Activated CD4-positive, alpha-beta memory T cell treated with anti-CD3 and anti-CD28 coated beads for 36 hours (primary cell): ENCODE data around the gene JAK1. TPM values are rescaled to one million over a fixed set of nuclear protein-coding genes. Genes with fewer than 3 reads are reported as not detected.

Source experiments
- CTCF ChIA-PET: fragments of 350-600 bp; sonication (Branson Sonifier 250); formaldehyde crosslinking; loops from one replicate; lab custom pipeline; 2021; ENCODE audit warnings: antibody characterized with exemption, inconsistent platforms; lab: Charles Lee
- POLR2A ChIA-PET: fragments of 350-600 bp; sonication (Branson Sonifier 250); formaldehyde crosslinking; loops from one replicate; lab custom pipeline; 2021; ENCODE audit warnings: antibody characterized with exemption; lab: Charles Lee
- DNase-seq: peaks from one replicate; pipeline ENCODE4 v3.0.0-alpha.2; 2020
- H3K27ac Mint-ChIP-seq: one replicate; pipeline ENCODE4 v1.8.0; 2021; ENCODE audit warnings: mixed read lengths
- H3K27me3 Mint-ChIP-seq: one replicate; pipeline ENCODE4 v1.8.0; 2021; ENCODE audit warnings: mixed read lengths
- H3K36me3 Mint-ChIP-seq: one replicate; pipeline ENCODE4 v1.8.0; 2021; ENCODE audit warnings: mixed read lengths
- H3K4me1 Mint-ChIP-seq: one replicate; pipeline ENCODE4 v1.8.0; 2021; ENCODE audit warnings: low read depth, mixed read lengths
- H3K4me3 Mint-ChIP-seq: one replicate; pipeline ENCODE4 v1.8.0; 2021; ENCODE audit warnings: mild to moderate bottlenecking, mixed read lengths
- H3K9me3 Mint-ChIP-seq: one replicate; pipeline ENCODE4 v1.8.0; 2021; ENCODE audit warnings: mixed read lengths
- intact Hi-C: fragments of 100-400 bp; cut with micrococcal nuclease; formaldehyde crosslinking; loops from one replicate; pipeline ENCODE4 v1.15.1; 2023
- total RNA-seq, 2 experiments: library from RNA; stranded (reverse); gene quantifications; one replicate each; pipeline ENCODE4 v1.2.3, GENCODE V29; 2021

Gene JAK1
- total RNA-seq, 2 experiments from 2014 or later, result 115 to 128 TPM

DNA sequence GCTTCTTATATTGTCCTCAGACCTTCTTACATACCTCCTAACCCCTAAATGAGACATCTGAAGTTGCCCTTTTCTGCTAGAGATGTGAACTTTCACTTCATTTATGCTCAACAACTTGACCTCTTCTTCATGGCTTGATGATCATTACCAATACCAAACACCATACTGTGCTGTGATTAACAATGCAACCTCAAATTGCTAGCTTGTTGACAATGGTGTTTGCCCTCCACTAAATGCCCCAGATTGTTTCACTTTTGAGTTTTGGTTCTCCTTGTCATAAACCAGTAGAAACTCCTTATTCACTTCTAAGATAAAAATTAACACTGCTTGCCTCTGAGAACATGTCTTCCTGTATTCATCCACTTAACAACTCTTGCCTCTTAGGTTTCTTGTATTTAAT lies 5.6 kb downstream of the JAK1 start:
- intact Hi-C loops, result loop anchor here (10.0 kb wide), 1 partner anchor 216 kb away; the partner anchor contains the start of gene RAVER2
- no peak for DNase-seq
- ChIA-PET CTCF (interaction anchor here (0.6 to 1.8 kb wide), 5 partner anchors 11 to 84 kb away, joined by 3 to 7 read pairs (median 3); no protein-coding TSS in a partner anchor), POLR2A (interaction anchor here (1.0 to 4.0 kb wide), 7 partner anchors 12 to 65 kb away, joined by 3 to 35 read pairs (median 8); no protein-coding TSS in a partner anchor)
- no peaks in the 10 kb centered on the region for H3K27me3 Mint-ChIP-seq
- H3K36me3 Mint-ChIP-seq, result peaks cover 3% of the 10 kb centered on the region
- H3K27ac Mint-ChIP-seq, result peak overlapping the region; percentile 72
- no peaks in the 10 kb centered on the region for H3K9me3 Mint-ChIP-seq
- H3K4me3 Mint-ChIP-seq, result no peak overlapping the region
- H3K4me1 Mint-ChIP-seq, result peaks cover 71% of the 10 kb centered on the region

DNA sequence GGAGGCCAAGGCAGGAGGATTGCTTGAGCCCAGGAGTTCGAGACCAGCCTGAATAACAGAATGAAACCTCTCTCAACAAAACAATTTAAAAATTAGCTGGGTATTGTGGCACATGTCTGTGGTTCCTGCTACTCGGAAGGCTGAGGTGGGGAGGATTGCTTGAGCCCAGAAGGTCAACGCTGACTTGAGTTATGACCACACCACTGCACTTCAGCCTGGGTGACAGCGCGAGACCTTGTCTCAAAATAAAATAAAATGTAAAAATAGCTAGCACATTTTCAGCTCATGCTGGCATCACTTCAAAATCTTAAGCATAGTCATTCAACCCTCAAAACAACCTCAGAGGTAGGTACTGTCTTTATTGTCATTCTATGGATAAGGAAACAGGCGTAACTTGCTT lies 6.4 kb downstream of the JAK1 start:
- ChIA-PET POLR2A (interaction anchor here (1.0 to 4.0 kb wide), 6 partner anchors 11 to 62 kb away, joined by 3 to 35 read pairs (median 7); no protein-coding TSS in a partner anchor), CTCF (interaction anchor here (1.0 to 1.8 kb wide), 3 partner anchors 11 to 42 kb away, joined by 3 to 7 read pairs (median 3); no protein-coding TSS in a partner anchor)
- H3K27ac Mint-ChIP-seq, result peak overlapping the region; percentile 72
- no peaks in the 10 kb centered on the region for H3K27me3 Mint-ChIP-seq
- peaks cover 70% of the 10 kb centered on the region for H3K4me1 Mint-ChIP-seq
- H3K9me3 Mint-ChIP-seq, result no peaks in the 10 kb centered on the region
- intact Hi-C loops, result loop anchor here (10.0 kb wide), 1 partner anchor 215 kb away; the partner anchor contains the start of gene RAVER2
- H3K4me3 Mint-ChIP-seq, result no peak overlapping the region
- no peak for DNase-seq
- H3K36me3 Mint-ChIP-seq, result peaks cover 3% of the 10 kb centered on the region

DNA sequence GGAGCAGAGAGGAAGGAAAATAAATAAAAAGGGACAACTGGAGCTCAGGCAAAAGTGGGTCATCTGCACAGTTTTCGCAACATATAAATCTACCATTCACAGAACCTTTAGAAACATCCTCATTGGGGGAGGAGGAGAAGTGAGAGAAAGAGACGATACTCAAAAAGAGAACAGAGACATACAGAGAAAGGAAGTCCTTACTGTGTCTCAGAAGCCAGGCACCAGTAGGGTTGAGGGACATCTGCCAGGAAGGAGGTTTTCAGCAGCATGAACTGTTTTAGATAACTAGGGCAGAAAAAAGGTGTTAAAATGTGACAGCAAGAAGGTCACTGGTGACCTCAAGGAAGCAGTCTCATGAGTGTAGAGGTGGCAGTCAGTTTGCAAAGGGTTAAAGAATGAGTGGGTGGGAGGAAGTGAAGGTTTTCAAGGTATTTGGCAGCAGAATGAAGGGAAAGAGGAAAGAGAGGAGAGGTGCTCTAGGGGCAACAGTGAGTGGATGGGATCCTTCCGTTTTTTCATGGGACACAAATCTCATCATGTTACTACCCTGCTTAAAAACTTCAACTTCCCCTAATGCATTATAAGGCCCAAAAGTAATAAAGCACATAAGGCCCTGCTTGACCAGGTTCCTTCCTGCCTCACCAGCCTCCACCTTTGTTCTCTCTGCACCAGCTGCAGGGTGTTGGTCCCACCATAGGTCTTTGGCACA lies 9.5 kb downstream of the JAK1 start:
- DNase-seq, result peak; percentile 76
- Mint-ChIP-seq H3K4me1 (peaks cover 59% of the 10 kb centered on the region), H3K36me3 (no peaks in the 10 kb centered on the region), H3K27ac (no peak overlapping the region), H3K9me3 (no peaks in the 10 kb centered on the region), H3K27me3 (no peaks in the 10 kb centered on the region), H3K4me3 (no peak overlapping the region)
- CTCF ChIA-PET, result interaction anchor here (0.6 to 1.7 kb wide), 2 partner anchors 10 to 66 kb away, joined by 3 to 4 read pairs; no protein-coding TSS in a partner anchor
- POLR2A ChIA-PET, result interaction anchor here (1.0 to 1.4 kb wide), 4 partner anchors 9 to 79 kb away, joined by 3 to 7 read pairs (median 5); partner anchors contain the start of gene JAK1
- intact Hi-C loops, result loop anchor here (1.0 to 2.0 kb wide), 6 partner anchors 7 to 80 kb away; no protein-coding TSS in a partner anchor

DNA sequence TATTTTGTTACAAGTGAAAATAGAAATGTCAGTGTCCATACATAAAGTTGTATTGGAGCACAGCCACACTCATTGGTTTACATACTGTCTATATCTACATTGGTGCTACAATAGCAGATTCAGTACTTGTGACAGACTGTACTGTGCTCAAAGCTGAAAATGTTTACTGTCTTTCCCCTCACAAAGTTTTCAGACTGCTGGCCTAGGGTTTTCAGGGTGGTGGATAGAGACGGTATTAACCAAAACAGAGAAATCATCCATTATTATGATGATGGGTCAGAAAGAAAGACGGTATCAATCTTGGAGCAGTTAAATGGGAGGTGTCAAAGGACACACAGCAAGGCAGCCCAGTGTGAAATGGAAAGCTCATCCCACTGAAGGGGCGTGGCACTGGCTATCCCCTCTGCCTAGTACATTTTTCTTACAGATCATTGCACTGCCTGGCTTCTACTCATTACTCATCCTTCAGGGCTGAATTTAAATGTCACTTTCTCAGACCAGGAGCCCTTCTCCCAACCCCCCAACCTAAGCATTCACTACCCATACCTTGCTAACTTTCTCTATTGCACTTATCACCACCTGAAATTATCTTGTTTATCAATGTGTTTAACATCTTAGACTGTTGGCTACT lies 10.2 kb downstream of the JAK1 start:
- H3K4me3 Mint-ChIP-seq, result no peak overlapping the region
- no peak overlapping the region for H3K27ac Mint-ChIP-seq
- no peaks in the 10 kb centered on the region for H3K27me3 Mint-ChIP-seq
- no peaks in the 10 kb centered on the region for H3K9me3 Mint-ChIP-seq
- ChIA-PET POLR2A (interaction anchor here (1.0 to 1.4 kb wide), 3 partner anchors 10 to 44 kb away, joined by 3 to 7 read pairs (median 6); partner anchors contain the start of gene JAK1), CTCF (interaction anchor here (0.6 to 1.7 kb wide), 2 partner anchors 9 to 65 kb away, joined by 3 to 4 read pairs; no protein-coding TSS in a partner anchor)
- H3K36me3 Mint-ChIP-seq, result no peaks in the 10 kb centered on the region
- peaks cover 56% of the 10 kb centered on the region for H3K4me1 Mint-ChIP-seq
- intact Hi-C loops, result loop anchor here (1.0 to 2.0 kb wide), 5 partner anchors 8 to 79 kb away; no protein-coding TSS in a partner anchor
- DNase-seq, result peak; percentile 54

DNA sequence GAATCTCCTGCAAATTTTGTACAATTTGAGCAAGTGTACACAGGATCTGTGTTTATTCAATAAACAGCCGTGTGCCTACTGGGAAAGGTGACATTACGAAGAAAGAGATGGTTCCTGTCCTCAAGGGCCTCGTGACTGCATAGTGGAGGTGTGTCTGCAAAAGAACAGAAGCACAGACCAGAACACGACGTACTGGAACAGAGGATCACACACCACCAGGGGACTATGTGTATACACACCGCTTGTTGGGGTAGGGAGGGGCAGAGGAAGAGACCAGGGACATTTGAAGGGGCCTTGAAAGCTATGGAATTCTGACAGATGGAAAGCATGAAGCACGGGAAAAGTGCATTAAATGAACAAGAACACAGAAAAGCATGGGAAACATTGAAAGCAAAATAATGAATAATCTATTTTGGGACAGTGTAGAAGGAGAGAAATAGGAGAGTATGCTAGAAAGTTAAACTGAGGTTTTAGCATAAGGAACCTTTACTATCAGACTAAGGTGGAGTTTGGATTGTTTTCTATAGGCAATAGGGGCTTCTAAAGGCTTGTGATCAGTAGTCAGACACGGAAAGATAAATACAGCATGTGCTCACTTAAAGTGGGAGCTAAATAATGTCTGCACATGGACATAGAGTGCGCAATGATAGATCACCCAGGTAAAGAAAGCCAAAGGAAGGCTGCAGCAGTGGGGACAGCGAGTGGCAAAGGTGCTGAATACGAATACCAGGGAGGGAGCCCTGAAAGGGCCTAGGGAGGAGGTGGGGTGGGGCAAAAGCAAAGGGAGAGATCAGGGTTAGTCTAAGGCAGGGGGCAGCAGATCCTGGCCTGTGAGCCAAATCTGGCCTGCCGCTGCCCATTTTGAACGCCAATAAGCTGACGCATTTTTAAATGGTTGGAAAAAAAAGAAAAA lies 11.0 kb downstream of the JAK1 start:
- peaks cover 56% of the 10 kb centered on the region for H3K4me1 Mint-ChIP-seq
- H3K36me3 Mint-ChIP-seq, result no peaks in the 10 kb centered on the region
- no peaks in the 10 kb centered on the region for H3K27me3 Mint-ChIP-seq
- H3K27ac Mint-ChIP-seq, result no peak overlapping the region
- POLR2A ChIA-PET, result interaction anchor here (1.4 kb wide), 1 partner anchor 11 kb away, joined by 6 read pairs; the partner anchor contains the start of gene JAK1
- H3K9me3 Mint-ChIP-seq, result no peaks in the 10 kb centered on the region
- H3K4me3 Mint-ChIP-seq, result no peak overlapping the region
- CTCF ChIA-PET, result interaction anchor here (1.7 kb wide), 1 partner anchor 64 kb away, joined by 4 read pairs; no protein-coding TSS in a partner anchor
- DNase-seq, result no peak
- intact Hi-C loops, result loop anchor here (1.0 to 2.0 kb wide), 5 partner anchors 9 to 79 kb away; no protein-coding TSS in a partner anchor

DNA sequence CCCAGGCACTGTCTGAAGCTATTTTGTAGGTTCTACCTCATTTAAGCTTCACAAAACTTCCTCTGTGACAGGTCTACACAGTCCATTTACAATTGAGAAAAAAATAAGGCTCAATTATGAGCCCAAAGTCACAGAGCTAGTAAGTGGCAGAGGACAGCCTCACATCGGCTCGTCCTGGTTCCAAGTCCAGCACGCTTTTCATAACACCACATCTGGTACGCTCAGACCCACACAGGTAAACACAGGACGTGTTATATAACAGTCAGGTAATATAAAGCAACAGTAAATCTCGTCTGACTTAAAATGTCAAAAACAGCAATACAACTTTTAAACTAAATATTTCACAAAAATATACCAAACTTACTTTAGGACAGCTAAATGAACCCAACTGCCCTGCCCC lies 13.1 kb downstream of the JAK1 start:
- Mint-ChIP-seq H3K36me3 (no peaks in the 10 kb centered on the region), H3K27ac (no peak overlapping the region), H3K4me3 (no peak overlapping the region), H3K27me3 (no peaks in the 10 kb centered on the region), H3K4me1 (peaks cover 49% of the 10 kb centered on the region), H3K9me3 (no peaks in the 10 kb centered on the region)
- no peak for DNase-seq
- CTCF ChIA-PET, result interaction anchor here (1.0 kb wide), 2 partner anchors 20 to 60 kb away, joined by 3 read pairs; no protein-coding TSS in a partner anchor
- intact Hi-C loops, result no loop called here
- POLR2A ChIA-PET, result interaction anchor here (0.6 kb wide), 1 partner anchor 99 kb away, joined by 4 read pairs; no protein-coding TSS in a partner anchor

DNA sequence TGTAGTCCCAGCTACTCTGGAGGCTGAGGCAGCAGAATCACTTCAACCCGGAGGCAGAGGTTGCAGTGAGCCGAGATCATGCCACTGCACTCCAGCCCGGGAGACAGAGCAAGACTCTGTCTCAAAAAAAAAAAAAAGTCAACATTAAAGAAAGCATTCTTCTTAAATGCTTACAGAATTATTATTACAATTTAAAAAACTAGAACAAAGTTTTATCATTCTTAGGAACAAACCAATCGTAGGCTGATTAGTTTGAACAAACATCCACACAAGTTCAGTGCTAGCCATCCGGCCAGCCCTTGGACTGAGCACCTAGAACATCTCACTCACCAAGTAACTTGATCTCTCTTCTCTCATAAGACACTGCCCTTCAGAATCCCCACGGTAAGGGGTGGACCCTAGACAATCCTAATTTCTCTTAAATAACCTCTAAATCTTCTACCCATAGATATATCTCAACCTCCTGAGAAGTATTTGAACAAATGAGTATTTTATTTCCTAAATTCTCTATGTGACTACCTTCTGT lies 16.0 kb downstream of the JAK1 start:
- H3K36me3 Mint-ChIP-seq, result no peaks in the 10 kb centered on the region
- no peak for DNase-seq
- peak overlapping the region; percentile 71 for H3K27ac Mint-ChIP-seq
- intact Hi-C loops, result no loop called here
- ChIA-PET POLR2A (interaction anchor here (2.3 kb wide), 1 partner anchor 11 kb away, joined by 8 read pairs; no protein-coding TSS in a partner anchor), CTCF (no interaction called here)
- no peak overlapping the region for H3K4me3 Mint-ChIP-seq
- peaks cover 64% of the 10 kb centered on the region for H3K4me1 Mint-ChIP-seq
- no peaks in the 10 kb centered on the region for H3K9me3 Mint-ChIP-seq
- no peaks in the 10 kb centered on the region for H3K27me3 Mint-ChIP-seq

DNA sequence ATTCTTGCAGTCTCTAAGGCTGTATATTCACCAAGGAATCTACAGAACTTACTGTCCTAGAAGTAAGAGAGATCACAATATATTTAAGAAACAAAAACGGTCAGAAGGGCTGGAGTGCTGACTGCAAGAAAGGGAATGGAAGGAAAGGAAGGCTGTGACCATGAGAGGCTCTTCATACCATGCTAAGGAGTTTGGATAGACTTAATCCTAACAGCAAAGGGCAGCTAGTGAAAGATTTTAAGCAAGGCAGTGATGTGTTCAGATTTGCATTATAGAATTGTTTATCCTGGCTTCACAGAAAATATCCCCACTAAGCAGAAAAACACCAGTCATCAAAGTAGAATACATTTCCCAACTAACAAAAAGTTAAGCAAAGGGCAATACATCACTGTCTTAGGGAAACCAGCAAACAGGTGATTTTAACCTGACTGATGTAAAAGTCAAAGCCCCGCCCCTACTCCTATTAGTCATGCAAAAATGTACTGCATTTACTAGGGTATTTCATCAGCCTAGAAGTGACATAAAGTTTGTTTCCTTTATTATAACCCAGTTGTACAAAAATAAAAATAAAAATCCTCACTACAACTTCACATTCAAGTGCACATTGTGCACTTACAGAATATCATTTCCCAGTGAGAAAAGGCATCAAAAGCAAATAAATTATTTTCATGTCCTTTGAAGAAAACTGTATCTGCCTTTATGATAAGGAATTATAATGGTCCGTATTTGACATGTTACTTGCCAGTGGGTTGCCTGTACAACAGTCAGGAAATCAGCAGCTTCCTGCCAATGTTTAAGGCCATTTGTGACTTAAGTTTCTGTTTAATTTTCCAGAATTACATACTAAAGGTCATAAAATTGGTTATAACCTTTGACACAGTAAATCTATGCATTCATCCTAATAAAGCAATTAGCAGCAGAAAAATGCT lies 17.2 kb downstream of the JAK1 start:
- Mint-ChIP-seq H3K27me3 (no peaks in the 10 kb centered on the region), H3K36me3 (no peaks in the 10 kb centered on the region), H3K9me3 (no peaks in the 10 kb centered on the region), H3K4me3 (peak overlapping the region; percentile 18), H3K4me1 (peaks cover 70% of the 10 kb centered on the region), H3K27ac (peak overlapping the region; percentile 86)
- POLR2A ChIA-PET, result interaction anchor here (1.3 to 2.3 kb wide), 2 partner anchors 12 to 18 kb away, joined by 4 to 8 read pairs; no protein-coding TSS in a partner anchor
- peak; percentile 60 for DNase-seq
- CTCF ChIA-PET, result interaction anchor here (0.8 to 1.7 kb wide), 3 partner anchors 11 to 126 kb away, joined by 3 to 4 read pairs (median 4); no protein-coding TSS in a partner anchor
- intact Hi-C loops, result loop anchor here (1.0 to 2.0 kb wide), 3 partner anchors 8 to 26 kb away; no protein-coding TSS in a partner anchor

DNA sequence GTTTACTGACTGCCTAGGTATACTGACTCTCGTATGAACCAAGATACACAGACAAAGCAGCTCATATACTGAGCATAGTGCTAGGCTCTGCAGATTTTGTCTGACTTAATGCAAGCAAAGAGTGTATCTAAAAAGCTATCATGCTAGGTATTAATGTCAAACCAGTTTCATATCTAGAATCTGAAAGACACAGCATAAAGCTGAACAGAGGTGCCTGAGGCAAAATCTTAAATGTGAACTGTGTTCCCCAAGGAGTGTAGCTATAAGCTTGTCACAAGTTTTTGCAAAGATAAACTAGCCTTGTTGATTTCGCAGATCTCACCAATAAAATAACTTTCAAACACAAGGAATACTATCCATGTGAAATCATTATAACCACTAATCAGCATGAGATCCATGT lies 18.1 kb downstream of the JAK1 start:
- intact Hi-C loops, result loop anchor here (2.0 kb wide), 1 partner anchor 15 kb away; no protein-coding TSS in a partner anchor
- Mint-ChIP-seq H3K27me3 (no peaks in the 10 kb centered on the region), H3K4me1 (peaks cover 67% of the 10 kb centered on the region), H3K27ac (peak overlapping the region; percentile 86), H3K4me3 (no peak overlapping the region), H3K9me3 (no peaks in the 10 kb centered on the region), H3K36me3 (no peaks in the 10 kb centered on the region)
- CTCF ChIA-PET, result interaction anchor here (1.1 to 1.7 kb wide), 2 partner anchors 124 to 127 kb away, joined by 4 read pairs; no protein-coding TSS in a partner anchor
- POLR2A ChIA-PET, result interaction anchor here (0.6 to 2.3 kb wide), 3 partner anchors 13 to 26 kb away, joined by 3 to 8 read pairs (median 4); no protein-coding TSS in a partner anchor
- no peak for DNase-seq
